Activated B cell treated with CpG ODN at 0.5 μM for 24 hours (primary cell): Measurements from ENCODE around the gene TMPRSS11A. TPM values are rescaled to one million over a fixed set of nuclear protein-coding genes. Genes with fewer than 3 reads are reported as not detected.

ENCODE experiments used
- ATAC-seq: fragments of 200-7000 bp; cut with Tn5 transposase; one replicate; pipeline ENCODE4 v1.10.0; 2021; ENCODE audit warnings: low read depth, mild to moderate bottlenecking, moderate library complexity
- CTCF ChIA-PET: fragments of 350-600 bp; sonication (Branson Sonifier 250); formaldehyde crosslinking; loops from one replicate; lab custom pipeline; 2021; ENCODE audit warnings: antibody characterized with exemption; lab: Charles Lee
- POLR2A ChIA-PET: fragments of 350-600 bp; sonication (Branson Sonifier 250); formaldehyde crosslinking; loops from one replicate; lab custom pipeline; 2021; ENCODE audit warnings: antibody characterized with exemption; lab: Charles Lee
- DNase-seq: peaks from one replicate; pipeline ENCODE4 v3.0.0; 2022
- H3K27ac Mint-ChIP-seq: one replicate; pipeline ENCODE4 v1.8.0; 2020; ENCODE audit warnings: mixed read lengths
- H3K27me3 Mint-ChIP-seq: one replicate; pipeline ENCODE4 v1.8.0; 2021; ENCODE audit warnings: mixed read lengths
- H3K36me3 Mint-ChIP-seq: one replicate; pipeline ENCODE4 v1.8.0; 2021; ENCODE audit warnings: low read depth, mixed read lengths
- H3K4me1 Mint-ChIP-seq: one replicate; pipeline ENCODE4 v1.8.0; 2021; ENCODE audit warnings: mixed read lengths
- H3K4me3 Mint-ChIP-seq: one replicate; pipeline ENCODE4 v1.8.0; 2020; ENCODE audit warnings: mild to moderate bottlenecking, mixed read lengths
- H3K9me3 Mint-ChIP-seq: one replicate; pipeline ENCODE4 v1.8.0; 2020; ENCODE audit warnings: mixed read lengths
- intact Hi-C: fragments of 100-400 bp; cut with micrococcal nuclease; formaldehyde crosslinking; loops from one replicate; pipeline ENCODE4 v1.15.1; 2024
- total RNA-seq: library from RNA; stranded (reverse); gene quantifications from 2 replicates; pipeline ENCODE4 v1.2.3, GENCODE V29; 2022
- TF ChIP-seq, protein P1 (sequence below): fragments of 200-600 bp; IDR thresholded peaks from one replicate; pipeline ENCODE4 v1.8.0; 2022; ENCODE audit warnings: antibody characterized with exemption, mild to moderate bottlenecking

Gene TMPRSS11A
- total RNA-seq, 1 donor from 2014 or later, result not detected

DNA sequence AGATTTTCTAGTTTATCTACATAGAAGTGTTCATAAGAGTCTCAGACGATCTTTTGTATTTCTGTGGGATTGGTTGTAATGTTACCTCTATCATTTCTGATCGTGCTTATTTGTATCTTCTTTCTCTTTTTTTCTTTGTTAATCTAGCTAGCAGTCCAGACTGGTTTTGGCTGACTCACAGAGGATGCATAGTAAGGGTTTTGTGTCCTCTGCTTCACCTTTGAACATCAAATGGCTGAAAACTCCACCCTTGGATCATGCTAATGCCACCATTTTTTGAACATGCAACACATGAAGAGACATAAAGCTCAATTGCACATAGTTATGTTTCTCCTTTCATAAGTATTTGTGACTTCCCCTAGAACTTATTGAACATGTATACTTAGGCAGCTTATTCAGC, 22.8 kb downstream of the TMPRSS11A start:
- Mint-ChIP-seq H3K9me3 (peaks cover 3% of the 10 kb centered on the region), H3K4me3 (no peak overlapping the region), H3K36me3 (no peaks in the 10 kb centered on the region), H3K4me1 (no peaks in the 10 kb centered on the region), H3K27me3 (peaks cover 4% of the 10 kb centered on the region), H3K27ac (no peak overlapping the region)
- intact Hi-C loops, result no loop called here
- ChIA-PET POLR2A (no interaction called here), CTCF (no interaction called here)
- ATAC-seq, result no peak
- DNase-seq, result no peak
- TF ChIP-seq, protein P1, sequence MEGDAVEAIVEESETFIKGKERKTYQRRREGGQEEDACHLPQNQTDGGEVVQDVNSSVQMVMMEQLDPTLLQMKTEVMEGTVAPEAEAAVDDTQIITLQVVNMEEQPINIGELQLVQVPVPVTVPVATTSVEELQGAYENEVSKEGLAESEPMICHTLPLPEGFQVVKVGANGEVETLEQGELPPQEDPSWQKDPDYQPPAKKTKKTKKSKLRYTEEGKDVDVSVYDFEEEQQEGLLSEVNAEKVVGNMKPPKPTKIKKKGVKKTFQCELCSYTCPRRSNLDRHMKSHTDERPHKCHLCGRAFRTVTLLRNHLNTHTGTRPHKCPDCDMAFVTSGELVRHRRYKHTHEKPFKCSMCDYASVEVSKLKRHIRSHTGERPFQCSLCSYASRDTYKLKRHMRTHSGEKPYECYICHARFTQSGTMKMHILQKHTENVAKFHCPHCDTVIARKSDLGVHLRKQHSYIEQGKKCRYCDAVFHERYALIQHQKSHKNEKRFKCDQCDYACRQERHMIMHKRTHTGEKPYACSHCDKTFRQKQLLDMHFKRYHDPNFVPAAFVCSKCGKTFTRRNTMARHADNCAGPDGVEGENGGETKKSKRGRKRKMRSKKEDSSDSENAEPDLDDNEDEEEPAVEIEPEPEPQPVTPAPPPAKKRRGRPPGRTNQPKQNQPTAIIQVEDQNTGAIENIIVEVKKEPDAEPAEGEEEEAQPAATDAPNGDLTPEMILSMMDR, result no peak

DNA sequence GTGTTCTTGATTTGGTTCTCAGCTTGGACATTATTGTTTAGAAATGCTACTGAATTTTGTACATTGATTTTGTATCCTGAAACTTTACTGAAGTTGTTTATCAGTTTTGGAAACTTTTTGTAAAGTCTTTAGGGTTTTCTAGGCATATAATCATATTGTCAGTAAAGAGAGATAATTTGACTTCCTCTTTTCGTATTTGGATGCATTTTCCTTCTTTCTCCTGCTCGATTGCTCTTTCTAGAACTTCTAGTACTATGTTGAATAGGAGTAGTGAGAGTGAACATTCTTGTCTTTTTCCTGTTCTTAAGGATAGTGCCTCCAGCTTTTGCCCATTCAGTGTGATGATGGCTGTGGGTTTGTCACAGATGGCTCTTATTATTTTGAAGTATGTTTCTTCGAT, 24.1 kb downstream of the TMPRSS11A start:
- ATAC-seq, result no peak
- no peak overlapping the region for H3K27ac Mint-ChIP-seq
- ChIA-PET POLR2A (no interaction called here), CTCF (no interaction called here)
- no peaks in the 10 kb centered on the region for H3K4me1 Mint-ChIP-seq
- DNase-seq, result no peak
- H3K36me3 Mint-ChIP-seq, result no peaks in the 10 kb centered on the region
- peaks cover 3% of the 10 kb centered on the region for H3K9me3 Mint-ChIP-seq
- H3K27me3 Mint-ChIP-seq, result peaks cover 4% of the 10 kb centered on the region
- no peak overlapping the region for H3K4me3 Mint-ChIP-seq
- intact Hi-C loops, result no loop called here
- TF ChIP-seq, protein P1, result no peak

DNA sequence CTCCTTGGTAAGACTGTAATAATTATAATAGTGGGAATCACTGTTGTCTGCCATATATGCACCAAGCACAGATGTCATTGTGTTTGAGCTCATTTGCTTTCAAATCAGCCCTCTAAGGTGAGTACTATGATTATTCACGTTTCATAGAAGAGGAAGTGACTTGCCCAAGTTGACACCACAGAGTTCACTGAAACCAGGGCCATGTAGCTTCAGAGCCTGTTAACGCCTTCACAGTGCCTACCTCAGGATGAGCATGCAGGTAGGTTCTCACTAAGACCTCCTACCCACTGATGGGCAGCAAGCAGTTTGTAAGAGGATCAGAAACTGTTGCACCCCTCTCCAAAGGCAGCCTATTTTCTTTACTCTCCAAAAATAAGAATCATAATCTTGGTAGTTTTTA, 27.4 kb downstream of the TMPRSS11A start:
- Mint-ChIP-seq H3K4me3 (no peak overlapping the region), H3K4me1 (no peaks in the 10 kb centered on the region), H3K27me3 (peaks cover 2% of the 10 kb centered on the region), H3K27ac (no peak overlapping the region), H3K36me3 (no peaks in the 10 kb centered on the region), H3K9me3 (peaks cover 3% of the 10 kb centered on the region)
- ChIA-PET POLR2A (no interaction called here), CTCF (no interaction called here)
- ATAC-seq, result no peak
- TF ChIP-seq, protein P1, result no peak
- no peak for DNase-seq
- intact Hi-C loops, result no loop called here

DNA sequence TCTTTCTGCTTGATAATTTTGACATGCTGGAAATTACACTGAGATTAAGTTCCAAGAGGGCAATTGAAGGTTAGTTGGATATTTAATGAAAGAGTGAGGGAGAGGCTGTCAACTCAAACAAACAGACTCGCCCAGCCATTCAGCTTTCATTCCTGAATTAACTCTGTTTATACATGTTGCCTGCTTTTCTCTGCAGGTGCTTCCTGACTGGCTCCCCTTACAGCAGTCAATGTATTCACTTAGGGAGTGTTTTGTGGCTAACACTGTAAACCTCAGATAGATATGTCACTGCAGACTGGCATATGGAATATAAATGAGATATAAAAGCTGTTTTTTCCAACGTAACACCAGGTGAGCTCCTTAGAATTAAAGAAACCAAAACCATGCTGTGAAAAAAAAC, 28.7 kb downstream of the TMPRSS11A start:
- Mint-ChIP-seq H3K4me3 (no peak overlapping the region), H3K36me3 (no peaks in the 10 kb centered on the region), H3K9me3 (peaks cover 3% of the 10 kb centered on the region), H3K27me3 (peaks cover 2% of the 10 kb centered on the region), H3K27ac (no peak overlapping the region), H3K4me1 (no peaks in the 10 kb centered on the region)
- CTCF ChIA-PET, result no interaction called here
- TF ChIP-seq, protein P1, result no peak
- POLR2A ChIA-PET, result no interaction called here
- no peak for DNase-seq
- intact Hi-C loops, result no loop called here
- no peak for ATAC-seq

DNA sequence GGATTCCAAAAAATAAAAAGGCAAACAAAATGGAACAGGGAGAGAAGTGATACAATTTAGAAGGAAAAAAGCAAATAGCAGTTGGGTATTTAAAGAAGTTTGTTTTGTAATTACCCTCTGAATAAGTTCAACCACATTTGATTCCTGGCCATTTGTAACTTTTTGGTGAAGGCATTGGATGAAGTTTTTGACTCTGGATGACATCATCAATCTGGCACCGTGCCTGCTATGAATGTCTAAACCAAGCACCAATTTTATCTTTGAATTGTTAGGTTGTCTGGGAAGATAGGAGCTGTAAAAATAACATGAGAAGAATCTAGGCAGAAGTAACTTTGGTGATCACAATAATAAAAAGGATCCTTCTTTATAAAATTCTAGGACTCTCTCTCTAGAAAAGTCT, 29.5 kb downstream of the TMPRSS11A start:
- intact Hi-C loops, result no loop called here
- Mint-ChIP-seq H3K4me1 (no peaks in the 10 kb centered on the region), H3K27me3 (peaks cover 2% of the 10 kb centered on the region), H3K27ac (no peak overlapping the region), H3K4me3 (no peak overlapping the region), H3K9me3 (peaks cover 3% of the 10 kb centered on the region), H3K36me3 (no peaks in the 10 kb centered on the region)
- TF ChIP-seq, protein P1, result no peak
- CTCF ChIA-PET, result no interaction called here
- DNase-seq, result no peak
- no peak for ATAC-seq
- POLR2A ChIA-PET, result no interaction called here
